Right lobe of liver (tissue), 6 donors: ENCODE measurements around the gene SPNS2. TPM values are rescaled to one million over a fixed set of nuclear protein-coding genes. Genes with fewer than 3 reads are reported as not detected.

Experiments
- ATAC-seq, 4 donors: fragments of 200-7000 bp; cut with Tn5 transposase; one replicate each; pipeline ENCODE4 v1.9.1; 2020; ENCODE audit warnings: mild to moderate bottlenecking in 4 of 4, moderate library complexity in 4 of 4
- DNase-seq, 3 donors: peaks; one replicate each; pipeline ENCODE4 v3.0.0-alpha.2; 2020
- H3K27ac ChIP-seq, 3 donors: fragments of 200-600 bp; one replicate each; pipeline ENCODE4 v1.8.0; 2022
- H3K27me3 ChIP-seq, 2 donors: fragments of 200-600 bp; one replicate each; pipeline ENCODE4 v1.8.0; 2022
- H3K36me3 ChIP-seq, 4 donors: fragments of 200-600 bp; sonication (generic) in 1 of 4; one replicate each; pipeline versions ENCODE4 v1.5.1 to v1.8.0; 2017 to 2022; ENCODE audit warnings: control low read depth in 1 of 4
- H3K4me1 ChIP-seq, 4 donors: fragments of 200-600 bp; sonication (generic) in 1 of 4; one replicate each; pipeline versions ENCODE4 v1.5.1 to v1.8.0; 2017 to 2022; ENCODE audit warnings: control low read depth in 1 of 4
- H3K4me3 ChIP-seq, 3 donors: fragments of 200-600 bp; one replicate each; pipeline ENCODE4 v1.8.0; 2022
- H3K9me3 ChIP-seq, 4 donors: fragments of 200-600 bp; sonication (generic) in 1 of 4; one replicate each; pipeline versions ENCODE4 v1.5.1 to v1.8.0; 2017 to 2022; ENCODE audit warnings: control low read depth in 1 of 4
- CTCF ChIP-seq, 4 donors: fragments of 200-600 bp in 3 of 4; fragments of 450-650 bp in 1 of 4; IDR thresholded peaks; one replicate each; pipeline versions ENCODE4 v1.5.1 to v1.8.0; 2016 to 2022; ENCODE audit warnings: antibody characterized with exemption in 4 of 4, mild to moderate bottlenecking in 2 of 4
- POLR2A ChIP-seq: fragments of 450-650 bp; IDR thresholded peaks from one replicate; pipeline ENCODE4 v1.6.1; 2017; ENCODE audit warnings: antibody characterized with exemption, mild to moderate bottlenecking
- WGBS: methylation state at CpG from one replicate; pipeline ENCODE4 v1.1.6; 2018; ENCODE audit warnings: low coverage, low lambda C conversion rate; ENCODE audit not compliant: insufficient coverage; ENCODE audit errors: missing lambda C conversion rate; 5-methylcytosine and 5-hydroxymethylcytosine counted together
- intact Hi-C, 2 donors: fragments of 100-400 bp; cut with DNase I; formaldehyde crosslinking; loops; one replicate each; pipeline versions ENCODE4 v1.11.2 to v1.14.1; 2022
- total RNA-seq, 6 experiments: library from RNA; depleted of rRNA in 2 of 6; stranded (reverse); fragments of >200 nt in 2 of 6; fragmentation: NEBNext Ultra II Directional in 3 of 6; extraction: Animal tissue kit (Norgen Biotek cat#: 25700) in 3 of 6; gene quantifications; one replicate each; pipeline versions ENCODE4 v1.1.0 to v1.2.4, GENCODE V29; 2016 to 2023
- donor health status: DM: no; HTN: yes; CAD: no.
- donor health status: DM: no; HTN: no; CAD: no.
- donor health status: DM: no; HTN: no; CAD: no.
- donor health status: DM: no; HTN: yes; CAD: no.
- donor health status: DM: no; HTN: yes; CAD: no.

The SPNS2 gene
- total RNA-seq, 6 experiments from 2014 or later = 3.0 to 12.4 (median 7.3) TPM

- 100% methylated on average over 1 of the region's 8 CpGs for WGBS
- DNase-seq (peak in 1 of 3 donors; percentile 24), ATAC-seq (no peak)
- no peaks in the 10 kb centered on the region for H3K27me3 ChIP-seq
- no peak overlapping the region for H3K27ac ChIP-seq
- no peak for TF ChIP-seq POLR2A
- no peak for TF ChIP-seq CTCF (IDR thresholded peaks at IDR 0.05)
- H3K4me1 ChIP-seq = peaks cover 0 to 9% (median 4%) of the 10 kb centered on the region in 4 donors
- H3K36me3 ChIP-seq = peaks cover 0 to 58% (median 20%) of the 10 kb centered on the region in 4 donors
- intact Hi-C loops = no loop called here
- H3K4me3 ChIP-seq = no peak overlapping the region
- no peaks in the 10 kb centered on the region for H3K9me3 ChIP-seq
Measured at GRCh38 chr17:4551141-4551540, 52.5 kb downstream of the SPNS2 start.

GRCh38 chr17:4551796-4552525 lies 53.3 kb downstream of the SPNS2 start:
- H3K27me3 ChIP-seq = no peaks in the 10 kb centered on the region
- no peaks in the 10 kb centered on the region for H3K9me3 ChIP-seq
- ATAC-seq (no peak), DNase-seq (peak in 1 of 3 donors; percentile 42)
- WGBS = 94% methylated on average over 7 of the region's 27 CpGs
- H3K4me1 ChIP-seq = peaks cover 0 to 9% (median 4%) of the 10 kb centered on the region in 4 donors
- intact Hi-C loops = no loop called here
- no peak overlapping the region for H3K27ac ChIP-seq
- H3K4me3 ChIP-seq = no peak overlapping the region
- peaks cover 0 to 54% (median 20%) of the 10 kb centered on the region in 4 donors for H3K36me3 ChIP-seq
- TF ChIP-seq CTCF (IDR thresholded peaks at IDR 0.05) (no peak), POLR2A (no peak)

- no peaks in the 10 kb centered on the region for H3K27me3 ChIP-seq
- peaks cover 0 to 37% (median 16%) of the 10 kb centered on the region in 4 donors for H3K36me3 ChIP-seq
- H3K4me3 ChIP-seq = no peak overlapping the region
- 73% methylated on average over 2 of the region's 9 CpGs for WGBS
- no peaks in the 10 kb centered on the region for H3K9me3 ChIP-seq
- peak in 1 of 3 donors; percentile 43 for DNase-seq
- H3K27ac ChIP-seq = no peak overlapping the region
- TF ChIP-seq CTCF (IDR thresholded peaks at IDR 0.05) = no peak
- no peak for TF ChIP-seq POLR2A
- H3K4me1 ChIP-seq = peaks cover 0 to 9% (median 4%) of the 10 kb centered on the region in 4 donors
- intact Hi-C loops = no loop called here
- no peak for ATAC-seq
Measured at GRCh38 chr17:4553669-4554068, 55.0 kb downstream of the SPNS2 start.

GRCh38 chr17:4554441-4554996 lies 55.8 kb downstream of the SPNS2 start:
- Histone ChIP-seq H3K9me3 (no peaks in the 10 kb centered on the region), H3K27ac (no peak overlapping the region), H3K4me1 (peaks cover 0 to 9% (median 4%) of the 10 kb centered on the region in 4 donors), H3K27me3 (no peaks in the 10 kb centered on the region), H3K4me3 (peak overlapping the region; percentile 80 to 96 (median 93)), H3K36me3 (peaks cover 0 to 29% (median 11%) of the 10 kb centered on the region in 4 donors)
- DNase-seq (peak in 2 of 3 donors; percentile 32 to 55), ATAC-seq (peak in 1 of 4 donors; percentile 1)
- 12% methylated on average over 14 of the region's 18 CpGs for WGBS
- intact Hi-C loops = no loop called here
- no peak for TF ChIP-seq CTCF (IDR thresholded peaks at IDR 0.05)
- no peak for TF ChIP-seq POLR2A
